H9 (cell line): ENCODE data around the gene HLX. TPM values are rescaled to one million over a fixed set of nuclear protein-coding genes. Genes with fewer than 3 reads are reported as not detected.

Experiments used
- DNase-seq: peaks from one replicate; pipeline ENCODE4 v3.0.0-alpha.2; 2017
- H2AFZ ChIP-seq: one replicate; pipeline ENCODE4 v1.6.1; 2013; ENCODE audit warnings: mild to moderate bottlenecking, low read length, control low read depth, moderate library complexity
- H2AK5ac ChIP-seq: 2 replicates; pipeline ENCODE4 v1.6.1; 2013; ENCODE audit warnings: low read length, control low read depth, mixed read lengths; ENCODE audit not compliant: insufficient read length
- H2BK120ac ChIP-seq: one replicate; pipeline ENCODE4 v1.6.1; 2013; ENCODE audit warnings: low read depth, mild to moderate bottlenecking, low read length, control low read depth, inconsistent platforms; ENCODE audit not compliant: poor library complexity, severe bottlenecking
- H2BK12ac ChIP-seq: 2 replicates; pipeline ENCODE4 v1.6.1; 2013; ENCODE audit warnings: low read length, control low read depth, mixed read lengths, low read depth; ENCODE audit not compliant: insufficient read length
- H2BK15ac ChIP-seq: 2 replicates; pipeline ENCODE4 v1.6.1; 2013; ENCODE audit warnings: low read depth, low read length, control low read depth
- H2BK20ac ChIP-seq: one replicate; pipeline ENCODE4 v1.6.1; 2013; ENCODE audit warnings: low read depth, mild to moderate bottlenecking, low read length, control low read depth, inconsistent platforms; ENCODE audit not compliant: poor library complexity, severe bottlenecking
- H2BK5ac ChIP-seq: 2 replicates; pipeline ENCODE4 v1.6.1; 2013; ENCODE audit warnings: low read length, control low read depth, mixed read lengths; ENCODE audit not compliant: insufficient read length
- H3K14ac ChIP-seq: 2 replicates; pipeline ENCODE4 v1.6.1; 2013; ENCODE audit warnings: low read length, control low read depth; ENCODE audit not compliant: insufficient read depth
- H3K18ac ChIP-seq: 2 replicates; pipeline ENCODE4 v1.6.1; 2013; ENCODE audit warnings: low read depth, mild to moderate bottlenecking, mixed read lengths, low read length, control low read depth; ENCODE audit not compliant: insufficient read length
- H3K23ac ChIP-seq: 2 replicates; pipeline ENCODE4 v1.6.1; 2013; ENCODE audit warnings: low read length, control low read depth, mixed read lengths, low read depth; ENCODE audit not compliant: insufficient read length
- H3K23me2 ChIP-seq: 2 replicates; pipeline ENCODE4 v1.6.1; 2013; ENCODE audit warnings: low read depth, mild to moderate bottlenecking, mixed read lengths, low read length, control low read depth; ENCODE audit not compliant: insufficient read length, poor library complexity, severe bottlenecking
- H3K27ac ChIP-seq: 2 replicates; pipeline ENCODE4 v1.5.1; 2013; ENCODE audit warnings: low read length, control low read depth, mixed read lengths, low read depth; ENCODE audit not compliant: insufficient read length
- H3K27me3 ChIP-seq: 2 replicates; pipeline ENCODE4 v1.6.1; 2013; ENCODE audit warnings: low read length, control low read depth, inconsistent platforms; ENCODE audit not compliant: insufficient read depth
- H3K4ac ChIP-seq: 2 replicates; pipeline ENCODE4 v1.6.1; 2013; ENCODE audit warnings: low read depth, mild to moderate bottlenecking, control low read depth, inconsistent platforms, low read length, moderate library complexity
- H3K4me1 ChIP-seq: 2 replicates; pipeline ENCODE4 v1.6.1; 2013; ENCODE audit warnings: low read length, control low read depth, inconsistent platforms; ENCODE audit not compliant: insufficient read depth
- H3K4me2 ChIP-seq: 2 replicates; pipeline ENCODE4 v1.6.1; 2013; ENCODE audit warnings: low read length, control low read depth, mixed read lengths; ENCODE audit not compliant: insufficient read length, insufficient read depth
- H3K56ac ChIP-seq: 2 replicates; pipeline ENCODE4 v1.6.1; 2013; ENCODE audit warnings: low read depth, mild to moderate bottlenecking, mixed read lengths, low read length, control low read depth; ENCODE audit not compliant: insufficient read length
- H3K79me1 ChIP-seq: 2 replicates; pipeline ENCODE4 v1.6.1; 2013; ENCODE audit warnings: low read depth, mild to moderate bottlenecking, moderate library complexity, low read length, control low read depth, inconsistent platforms; ENCODE audit not compliant: insufficient read depth, poor library complexity, severe bottlenecking
- H3K79me2 ChIP-seq: 2 replicates; pipeline ENCODE4 v1.6.1; 2013; ENCODE audit warnings: low read length, control low read depth, inconsistent platforms; ENCODE audit not compliant: insufficient read depth
- H3K9ac ChIP-seq: 2 replicates; pipeline ENCODE4 v1.6.1; 2013; ENCODE audit warnings: low read length, control low read depth, mixed read lengths; ENCODE audit not compliant: insufficient read length; ENCODE audit errors: extremely low read depth
- H3K9me3 ChIP-seq: one replicate; pipeline ENCODE4 v1.6.1; 2013; ENCODE audit warnings: low read depth, low read length, inconsistent platforms; ENCODE audit not compliant: control insufficient read depth
- H3T11ph ChIP-seq: one replicate; pipeline ENCODE4 v1.6.1; 2013; ENCODE audit warnings: mild to moderate bottlenecking, low read length, control low read depth, inconsistent platforms
- H4K20me1 ChIP-seq: one replicate; pipeline ENCODE4 v1.6.1; 2013; ENCODE audit not compliant: control insufficient read depth, insufficient read length, insufficient read depth
- H4K5ac ChIP-seq: 2 replicates; pipeline ENCODE4 v1.6.1; 2013; ENCODE audit warnings: low read depth, mild to moderate bottlenecking, mixed read lengths, low read length, control low read depth; ENCODE audit not compliant: insufficient read length
- H4K8ac ChIP-seq: replicated peaks from 2 replicates; pipeline ENCODE4 v1.6.1; 2013; ENCODE audit warnings: low read length, control low read depth, mixed read lengths, low read depth; ENCODE audit not compliant: insufficient read length
- H4K91ac ChIP-seq: 2 replicates; pipeline ENCODE4 v1.6.1; 2013; ENCODE audit warnings: low read depth, mild to moderate bottlenecking, moderate library complexity, mixed read lengths, low read length, control low read depth; ENCODE audit not compliant: insufficient read length
- H3K27ac Mint-ChIP-seq, 3 experiments: 2 replicates in 2 of 3; 3 replicates in 1 of 3; pipeline ENCODE4 v1.8.0; 2020 to 2021; ENCODE audit warnings: mixed read lengths in 3 of 3, mild to moderate bottlenecking in 1 of 3, moderate library complexity in 1 of 3
- H3K27me3 Mint-ChIP-seq: 2 replicates; pipeline ENCODE4 v1.8.0; 2021; ENCODE audit warnings: low read depth, mild to moderate bottlenecking, moderate library complexity, mixed read lengths
- H3K36me3 Mint-ChIP-seq, 3 experiments: 2 replicates in 2 of 3; 3 replicates in 1 of 3; pipeline ENCODE4 v1.8.0; 2020 to 2021; ENCODE audit warnings: low read depth in 3 of 3, mixed read lengths in 3 of 3; ENCODE audit not compliant: insufficient read depth in 1 of 3
- H3K4me1 Mint-ChIP-seq, 2 experiments: 2 replicates each; pipeline ENCODE4 v1.8.0; 2020; ENCODE audit warnings: mixed read lengths in 2 of 2
- H3K4me3 Mint-ChIP-seq, 2 experiments: 2 replicates in 1 of 2; 3 replicates in 1 of 2; pipeline ENCODE4 v1.8.0; 2020 to 2021; ENCODE audit warnings: mild to moderate bottlenecking in 2 of 2, mixed read lengths in 2 of 2, moderate library complexity in 1 of 2
- H3K9me3 Mint-ChIP-seq, 2 experiments: 2 replicates in 1 of 2; 3 replicates in 1 of 2; pipeline ENCODE4 v1.8.0; 2020; ENCODE audit warnings: mild to moderate bottlenecking in 2 of 2, mixed read lengths in 2 of 2, moderate library complexity in 1 of 2
- CTCF ChIP-seq: fragments of 200-600 bp; sonication (generic); conservative IDR thresholded peaks from 3 replicates; pipeline ENCODE4 v1.8.0; 2021; ENCODE audit warnings: antibody characterized with exemption, mild to moderate bottlenecking
- WGBS: extraction: QIAGEN DNeasy Blood & Tissue Kit; methylation state at CpG from one replicate; pipeline ENCODE4 v1.1.7; 2013; ENCODE audit warnings: missing lambda C conversion rate, low lambda C conversion rate, mixed read lengths; ENCODE audit not compliant: insufficient read length; ENCODE audit errors: extremely low coverage; 5-methylcytosine and 5-hydroxymethylcytosine counted together
- total RNA-seq: library from RNA; stranded (reverse); gene quantifications from 2 replicates; pipeline ENCODE4 v1.2.1, GENCODE V29; 2021

The HLX gene
- total RNA-seq, 1 experiment from 2014 or later: 0.37 TPM

- H3K27ac Mint-ChIP-seq: no peak overlapping the region
- no peak for DNase-seq
These were observed 48.2 kb downstream of the HLX start for GRCh38 chr1:220927442-220927841.

More at GRCh38 chr1:220927442-220927841, 48.2 kb downstream of the HLX start:
- H4K8ac ChIP-seq: no peak overlapping the region
- no peak overlapping the region for H4K5ac ChIP-seq
- H4K91ac ChIP-seq: no peak overlapping the region
- H3K79me2 ChIP-seq: no peaks in the 10 kb centered on the region
- no peak overlapping the region for H2BK5ac ChIP-seq
- Mint-ChIP-seq H3K4me1 (peaks cover 4 to 7% of the 10 kb centered on the region in 2 experiments), H3K9me3 (no peaks in the 10 kb centered on the region), H3K4me3 (no peak overlapping the region), H3K36me3 (no peaks in the 10 kb centered on the region; a peak in 1 of 7 replicates), H3K27me3 (no peaks in the 10 kb centered on the region; the same call in 1 of the 2 replicates)
- H3K79me1 ChIP-seq: no peaks in the 10 kb centered on the region
- H3K23me2 ChIP-seq: no peaks in the 10 kb centered on the region
- no peaks in the 10 kb centered on the region for H4K20me1 ChIP-seq
- H2AK5ac ChIP-seq: no peak overlapping the region
- H3K4me1 ChIP-seq: no peaks in the 10 kb centered on the region; the same call in 1 of the 2 replicates
- no peak overlapping the region for H3K23ac ChIP-seq
- no CpG with 5 or more reads among the region's 6 CpGs for WGBS
- TF ChIP-seq CTCF: no peak
- no peaks in the 10 kb centered on the region for H3K9me3 ChIP-seq
- H3K27me3 ChIP-seq: no peaks in the 10 kb centered on the region
- no peak overlapping the region for H2BK12ac ChIP-seq
- no peak overlapping the region for H2AFZ ChIP-seq
- H3K4me2 ChIP-seq: no peak overlapping the region
- H3K9ac ChIP-seq: no peak overlapping the region
- H3K18ac ChIP-seq: no peak overlapping the region
- no peak overlapping the region for H2BK120ac ChIP-seq
- no peak overlapping the region for H3T11ph ChIP-seq
- no peak overlapping the region for H2BK15ac ChIP-seq
- H3K56ac ChIP-seq: no peak overlapping the region
- no peak overlapping the region for H3K4ac ChIP-seq
- no peak overlapping the region for H3K14ac ChIP-seq
- no peak overlapping the region for H3K27ac ChIP-seq
- no peak overlapping the region for H2BK20ac ChIP-seq
